GM18505 (cell line): ENCODE measurements around the gene SLC39A11.

Experiments
- ATAC-seq: cut with Tn5 transposase; IDR thresholded peaks from one replicate; pipeline ENCODE4 v1.9.1; 2021; ENCODE audit not compliant: unreplicated experiment
- POLR2A ChIP-seq: IDR thresholded peaks from 4 replicates; pipeline ENCODE4 v1.6.1; 2011; ENCODE audit warnings: borderline replicate concordance; ENCODE audit not compliant: insufficient read depth, insufficient read length; ENCODE audit errors: extremely low read depth

Gene SLC39A11

DNA sequence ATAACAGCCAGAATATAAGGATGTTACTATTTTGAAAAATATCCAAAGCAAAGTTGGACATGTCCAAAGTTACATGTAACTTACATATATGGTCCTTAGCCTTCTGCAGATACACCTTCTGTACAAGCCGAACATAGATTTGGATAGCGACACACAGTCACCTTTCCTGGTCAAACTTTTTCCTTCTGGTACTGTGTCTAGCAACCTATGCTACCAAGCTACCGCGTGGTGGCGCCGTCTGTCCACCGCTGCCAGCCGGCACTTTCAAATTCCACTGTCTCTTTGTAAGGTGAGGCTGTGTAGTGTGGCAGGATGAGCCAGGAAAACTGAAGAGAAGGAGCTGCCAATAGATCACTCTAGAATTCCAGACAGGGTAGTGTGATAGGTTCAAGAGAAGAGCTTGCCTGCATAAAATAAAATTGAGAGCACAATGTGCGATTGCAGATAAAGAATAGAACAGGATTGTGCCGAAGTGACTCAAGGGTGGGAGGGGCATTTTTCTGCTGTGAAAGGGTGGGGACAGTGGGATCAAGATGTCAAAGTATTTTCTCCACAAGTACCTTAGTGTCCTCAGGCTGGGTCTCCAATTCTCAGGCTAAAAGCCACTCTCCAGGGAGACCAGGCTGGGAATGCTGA lies 366.9 kb downstream of the SLC39A11 start:
- ATAC-seq = no peak

DNA sequence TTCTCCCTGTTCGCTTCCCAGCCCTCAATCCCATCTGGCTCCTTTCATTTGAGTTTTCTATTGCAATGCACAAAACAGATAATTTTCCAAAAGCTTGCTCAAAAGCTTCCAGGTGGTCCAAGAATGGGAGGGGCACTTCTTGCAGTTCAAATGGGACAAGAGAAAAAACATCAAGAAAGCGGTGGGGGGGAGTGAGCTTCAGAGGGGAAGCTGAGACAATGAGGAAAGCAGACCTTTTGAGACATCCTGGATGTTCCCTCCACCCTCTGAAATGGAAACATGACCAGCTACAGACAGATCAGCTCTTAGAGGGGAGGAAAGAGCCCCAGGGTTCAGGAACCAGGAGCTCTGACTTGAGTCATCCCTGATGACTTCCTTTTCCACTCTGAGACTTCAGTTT lies 368.2 kb downstream of the SLC39A11 start:
- ATAC-seq = no peak
- TF ChIP-seq POLR2A = no peak

More for the DNA sequence above, 366.9 kb downstream of the SLC39A11 start:
- TF ChIP-seq POLR2A = no peak

DNA sequence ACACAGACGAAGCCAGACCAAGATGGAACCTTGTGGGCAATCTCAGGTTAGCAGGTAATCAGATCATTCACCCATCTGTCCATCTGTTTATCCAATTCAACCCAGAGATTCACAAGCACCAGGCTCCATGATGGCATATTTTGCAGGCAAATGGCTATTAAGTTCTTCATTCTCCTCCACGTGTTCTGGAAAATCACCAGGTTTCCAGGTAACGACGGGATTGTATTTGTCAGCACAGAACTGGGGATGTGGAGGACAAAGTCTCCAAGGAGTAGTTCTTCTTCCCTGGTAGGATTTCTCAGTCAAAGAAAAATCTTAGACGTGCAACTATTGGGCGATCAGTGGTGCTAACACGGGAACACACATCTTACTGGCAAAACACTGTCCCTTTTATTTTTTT lies 368.8 kb downstream of the SLC39A11 start:
- ATAC-seq = no peak
- no peak for TF ChIP-seq POLR2A

DNA sequence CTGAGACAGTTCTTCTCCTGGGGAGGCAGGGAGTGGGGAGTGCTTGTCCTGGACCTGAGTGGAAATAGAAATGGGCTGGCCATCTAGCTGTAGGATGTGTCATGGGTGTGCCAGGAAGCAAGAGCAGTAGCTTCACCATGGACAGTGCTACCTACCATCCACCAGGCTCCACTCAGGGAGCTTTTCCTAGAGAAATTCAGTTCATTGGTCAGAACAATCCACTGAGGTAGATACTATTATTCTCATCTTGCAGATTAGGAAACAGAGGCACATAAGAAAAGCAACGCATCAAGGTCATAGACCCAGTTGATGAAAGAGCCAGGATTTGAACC lies 372.0 kb downstream of the SLC39A11 start:
- ATAC-seq = no peak

DNA sequence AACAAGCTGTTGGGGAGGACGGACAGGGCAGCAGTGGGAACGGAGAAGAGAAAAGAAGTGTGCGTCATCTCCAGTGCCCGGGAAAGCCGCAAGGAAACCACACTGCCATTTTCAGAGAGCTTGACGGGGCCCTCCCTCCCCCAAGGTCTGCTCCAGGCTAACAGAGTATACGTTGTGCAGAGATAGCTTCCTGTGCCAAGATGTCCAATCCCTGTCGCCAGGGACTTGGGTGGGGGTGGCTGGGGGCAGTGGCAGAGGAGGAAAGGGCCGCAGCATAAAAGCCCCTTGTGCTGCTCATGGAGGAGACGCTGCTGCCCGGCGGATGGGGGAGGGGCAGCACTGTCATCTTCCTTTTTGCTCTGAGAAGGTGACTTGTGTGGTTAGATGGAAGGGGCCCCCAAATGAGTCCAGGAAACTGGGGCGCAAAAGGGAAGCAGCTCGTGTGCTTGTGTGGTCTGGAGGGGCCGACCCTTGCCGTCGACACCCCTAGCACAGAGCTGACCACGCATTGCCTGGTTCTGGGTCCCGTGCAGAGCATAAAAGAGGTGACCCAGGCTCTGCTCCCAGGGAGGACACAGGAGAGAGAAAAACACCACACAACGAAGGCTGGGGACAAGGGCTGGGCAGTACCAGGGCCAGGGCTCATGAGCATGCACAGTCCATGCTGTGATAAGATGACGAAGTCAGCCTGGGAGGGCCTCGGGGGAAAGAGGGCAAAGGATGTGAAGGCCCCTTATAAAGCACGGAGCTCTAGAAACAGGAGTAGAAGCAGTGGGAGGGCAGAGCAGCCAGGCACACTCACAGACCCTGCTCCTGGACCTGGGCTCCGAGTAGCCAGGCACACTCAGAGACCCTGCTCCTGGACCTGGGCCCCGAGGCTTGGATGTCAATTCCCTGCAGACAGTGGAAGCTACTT lies 372.7 kb downstream of the SLC39A11 start:
- TF ChIP-seq POLR2A = no peak
- ATAC-seq = no peak

More for the DNA sequence above, 372.0 kb downstream of the SLC39A11 start:
- no peak for TF ChIP-seq POLR2A

DNA sequence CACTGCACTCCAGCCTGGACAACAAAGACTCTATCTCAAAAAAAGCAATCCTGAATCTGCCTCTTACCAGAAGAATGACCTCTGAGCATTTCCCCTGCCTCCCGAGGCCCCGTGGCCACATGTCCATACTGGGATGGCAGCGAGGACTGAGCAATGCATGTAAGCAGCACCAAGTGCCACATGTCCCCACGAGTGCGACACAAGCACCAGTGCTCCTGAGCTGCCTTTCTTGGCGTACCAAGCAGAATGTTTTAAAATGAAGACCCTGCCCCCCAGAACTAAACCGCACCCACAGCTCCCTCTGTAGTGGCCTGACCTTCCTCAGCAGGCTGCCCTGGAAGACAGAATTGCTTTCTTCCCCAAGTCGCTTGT lies 373.3 kb downstream of the SLC39A11 start:
- no peak for TF ChIP-seq POLR2A
- no peak for ATAC-seq

DNA sequence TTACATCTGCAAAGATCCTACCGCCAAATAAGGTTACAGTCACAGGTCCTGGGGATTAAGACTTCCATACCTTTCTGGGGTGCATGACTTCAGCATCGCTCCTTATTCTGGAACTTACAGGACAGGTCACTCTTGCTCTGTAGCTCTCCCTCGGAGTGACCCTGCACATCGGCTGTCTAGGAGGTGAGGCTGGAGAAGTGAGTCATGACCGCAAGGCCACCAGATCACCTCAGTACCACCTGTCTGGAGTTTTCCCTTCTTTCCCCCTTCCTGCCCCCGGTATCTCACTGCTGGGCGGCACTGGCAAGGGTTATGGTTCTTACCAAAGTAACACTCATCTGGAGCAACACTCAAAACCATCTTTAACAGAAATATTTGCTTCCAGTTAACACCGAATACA lies 374.8 kb downstream of the SLC39A11 start:
- ATAC-seq = no peak
- no peak for TF ChIP-seq POLR2A

DNA sequence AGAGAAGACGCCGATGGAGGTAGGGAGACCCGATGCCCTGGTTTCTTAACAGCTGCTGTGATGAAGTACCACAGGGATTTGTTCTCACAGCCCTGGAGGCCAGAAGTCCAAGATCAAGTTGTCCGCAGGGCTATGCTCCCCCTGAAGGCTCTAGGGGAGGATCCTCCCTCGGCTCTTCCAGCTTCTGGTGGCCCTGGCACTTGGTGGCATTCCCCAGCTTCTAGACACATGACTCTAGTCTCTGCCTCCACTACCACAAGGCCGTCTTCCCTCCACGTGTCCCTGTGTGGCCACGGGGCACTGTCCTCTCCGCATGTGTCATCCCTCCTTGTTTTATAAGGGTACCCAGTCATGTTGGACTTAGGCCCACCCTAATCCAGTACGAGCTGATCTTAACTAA lies 375.2 kb downstream of the SLC39A11 start:
- TF ChIP-seq POLR2A = no peak
- ATAC-seq = no peak

DNA sequence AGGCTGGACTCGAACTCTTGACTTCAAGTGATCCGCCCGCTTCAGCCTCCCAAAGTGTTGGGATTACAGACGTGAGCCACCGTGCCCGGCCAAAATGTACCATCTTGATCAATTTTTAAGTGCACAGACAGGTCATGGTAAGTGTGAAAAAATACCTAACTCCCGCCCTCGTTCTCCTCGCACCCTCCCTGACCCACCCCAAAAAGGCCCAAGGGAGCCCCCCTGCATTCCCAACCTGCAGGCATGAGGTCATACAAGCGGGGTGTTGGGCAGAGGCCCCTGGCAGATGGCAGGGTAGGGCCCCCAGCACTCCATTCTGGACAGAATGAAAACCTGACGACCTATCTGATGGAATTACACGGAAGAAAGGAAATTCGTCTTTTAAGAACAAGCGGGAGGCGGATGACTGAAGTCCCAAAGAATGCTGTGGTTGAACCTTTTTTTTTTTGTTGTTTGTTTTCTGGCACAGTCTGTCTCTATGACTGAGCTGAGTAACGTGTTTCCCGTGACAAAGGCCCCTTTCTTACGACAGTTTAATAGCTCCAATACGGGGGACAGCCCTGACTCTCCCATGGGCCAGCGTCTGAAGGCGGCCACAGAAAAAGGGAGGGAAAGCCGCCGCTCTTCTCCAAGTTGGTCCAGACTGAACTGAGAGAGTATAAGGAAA lies 376.4 kb downstream of the SLC39A11 start:
- TF ChIP-seq POLR2A = no peak
- ATAC-seq = no peak

DNA sequence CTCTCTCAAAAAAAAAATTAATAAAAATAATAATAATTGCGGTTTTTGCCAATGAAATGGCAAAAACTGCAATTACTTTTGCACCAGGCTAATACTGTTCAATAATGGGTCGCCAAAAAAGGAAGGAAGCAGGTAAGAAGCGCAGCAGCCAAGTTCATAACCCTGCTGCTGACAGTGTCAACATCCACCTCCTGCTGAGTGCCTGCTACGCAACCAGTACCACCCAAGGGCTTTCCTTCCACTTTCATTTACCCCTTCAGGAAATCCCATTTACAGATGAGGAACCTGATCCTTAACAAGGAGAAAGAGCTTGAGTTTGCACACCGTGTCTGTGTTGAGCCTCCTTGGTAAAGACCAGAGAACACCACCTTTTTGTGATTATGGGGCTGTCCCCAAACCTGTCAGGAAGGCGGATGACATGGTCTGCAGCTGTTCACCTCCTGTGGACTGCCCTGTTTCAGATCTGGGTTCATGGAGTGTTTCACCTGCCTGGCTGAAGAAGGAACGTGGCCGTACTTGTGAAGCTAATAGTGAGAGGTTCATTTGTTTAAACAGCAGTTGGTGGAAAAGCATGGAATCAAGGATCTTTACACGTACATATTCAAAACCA lies 378.0 kb downstream of the SLC39A11 start:
- ATAC-seq = no peak
- TF ChIP-seq POLR2A = no peak

DNA sequence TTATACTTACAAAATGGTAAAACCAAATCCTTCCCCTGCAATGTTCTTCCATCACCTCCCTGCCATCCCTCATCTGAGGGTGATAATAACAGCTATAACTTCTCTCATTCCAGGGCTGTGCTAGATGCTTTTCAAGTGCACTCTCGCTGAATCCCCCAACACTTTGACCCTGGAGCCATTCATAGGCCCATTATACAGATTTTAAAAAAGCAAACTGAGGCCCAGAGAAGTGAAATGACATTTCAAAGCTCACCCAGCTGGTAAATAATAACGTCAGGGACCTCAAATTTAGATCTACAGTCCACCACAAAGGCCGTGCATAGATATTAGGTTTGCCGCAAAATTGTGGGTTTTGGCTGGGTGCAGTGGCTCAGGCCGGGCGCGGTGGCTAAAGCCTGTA lies 378.8 kb downstream of the SLC39A11 start:
- TF ChIP-seq POLR2A = no peak
- ATAC-seq = no peak

DNA sequence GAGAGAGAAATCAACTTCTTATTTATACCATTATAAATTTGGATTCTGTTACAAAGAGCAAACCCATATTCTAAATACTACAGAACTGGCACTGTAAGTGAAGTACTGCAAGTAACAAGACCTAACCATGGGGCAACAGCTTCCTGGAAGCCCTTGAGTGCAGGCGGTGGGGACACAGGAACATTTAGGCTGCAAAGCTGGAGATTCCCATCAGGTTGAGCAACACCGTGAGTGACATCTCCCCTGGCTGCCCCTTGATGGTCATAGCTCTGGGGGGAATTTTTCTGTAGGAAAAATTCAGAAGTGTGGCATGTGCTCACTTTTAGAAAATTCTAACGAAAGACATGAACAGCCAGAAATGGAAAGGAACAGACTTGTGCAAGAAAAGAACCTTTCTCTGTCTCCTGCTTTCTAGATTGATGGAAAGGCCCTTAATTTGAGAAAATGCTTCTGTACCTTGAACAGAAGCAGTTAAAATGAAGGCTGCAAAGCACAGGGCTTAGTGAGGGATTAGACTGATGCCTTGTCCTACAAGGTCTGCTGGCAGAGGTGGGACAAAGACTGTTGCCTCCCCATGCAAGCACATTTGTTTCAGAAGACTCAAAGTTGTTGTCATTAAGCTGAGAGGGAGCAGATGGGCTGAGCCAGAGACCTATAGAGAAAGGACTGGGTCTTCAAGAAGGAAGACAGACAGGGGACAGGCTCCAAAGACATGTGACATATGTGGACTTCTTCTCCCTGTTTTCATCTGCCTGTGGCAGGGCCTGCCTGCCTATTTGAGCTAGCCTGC lies 380.8 kb downstream of the SLC39A11 start:
- no peak for ATAC-seq
- no peak for TF ChIP-seq POLR2A

DNA sequence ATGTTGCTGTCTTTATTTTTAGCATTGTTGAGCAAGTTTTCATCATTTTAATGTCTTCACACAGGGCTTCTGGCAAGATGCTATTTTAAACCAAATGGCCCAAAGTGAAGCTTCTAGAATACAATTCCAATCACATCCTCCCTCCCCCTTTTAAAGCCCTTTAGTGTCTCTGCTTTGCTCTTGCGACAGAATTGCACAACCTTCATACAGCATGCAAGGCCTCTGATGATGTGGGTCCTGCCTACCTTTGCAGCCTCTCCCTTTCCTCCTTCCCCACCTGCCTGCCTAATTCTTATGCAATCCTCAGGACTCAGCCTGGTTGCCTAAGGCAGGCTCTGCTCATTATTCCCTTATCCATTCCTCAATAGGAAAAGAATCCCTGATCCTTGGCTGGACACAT lies 381.7 kb downstream of the SLC39A11 start:
- TF ChIP-seq POLR2A = no peak
- ATAC-seq = no peak
